ENCODE results near the gene RPLP1. TPM values are rescaled to one million over a fixed set of nuclear protein-coding genes. Genes with fewer than 3 reads are reported as not detected.

Gene RPLP1
- total RNA-seq, 1 donor from 2014 or later: 1,299 TPM

GRCh38 chr15:69463182-69463756, 10.7 kb downstream of the RPLP1 start:
- no peaks in the 10 kb centered on the region for H3K36me3 ChIP-seq
- intact Hi-C loops (cut with micrococcal nuclease): no loop called here
- no peak for TF ChIP-seq CTCF (IDR thresholded peaks at IDR 0.05; ENCODE audit: borderline replicate concordance)
- H3K4me3 ChIP-seq: peak overlapping the region; percentile 69
- DNase-seq: no peak
- no peaks in the 10 kb centered on the region for H3K9me3 ChIP-seq (replicated peaks)
- no peaks in the 10 kb centered on the region for H3K27me3 ChIP-seq (ENCODE audit: low read depth)
- H3K4me1 ChIP-seq: peaks cover 42% of the 10 kb centered on the region
- H3K27ac ChIP-seq (replicated peaks): peak overlapping the region; percentile 93

GRCh38 chr15:69465253-69465652, 12.6 kb downstream of the RPLP1 start:
- no peak for DNase-seq
- no peak overlapping the region for H3K27ac ChIP-seq (replicated peaks)
- H3K4me3 ChIP-seq: no peak overlapping the region

GRCh38 chr15:69466733-69467132, 14.1 kb downstream of the RPLP1 start:
- no peak overlapping the region for H3K27ac ChIP-seq (replicated peaks)
- no peak for TF ChIP-seq CTCF (IDR thresholded peaks at IDR 0.05; ENCODE audit: borderline replicate concordance)
- DNase-seq: no peak
- no peak overlapping the region for H3K4me3 ChIP-seq
- intact Hi-C loops (cut with micrococcal nuclease): no loop called here
- H3K27me3 ChIP-seq (ENCODE audit: low read depth): no peaks in the 10 kb centered on the region
- no peaks in the 10 kb centered on the region for H3K9me3 ChIP-seq (replicated peaks)
- H3K36me3 ChIP-seq: no peaks in the 10 kb centered on the region
- peaks cover 16% of the 10 kb centered on the region for H3K4me1 ChIP-seq

More at GRCh38 chr15:69465253-69465652, 12.6 kb downstream of the RPLP1 start:
- H3K36me3 ChIP-seq: no peaks in the 10 kb centered on the region
- no peaks in the 10 kb centered on the region for H3K9me3 ChIP-seq (replicated peaks)
- intact Hi-C loops (cut with micrococcal nuclease): no loop called here
- H3K4me1 ChIP-seq: peaks cover 30% of the 10 kb centered on the region
- H3K27me3 ChIP-seq (ENCODE audit: low read depth): no peaks in the 10 kb centered on the region
- TF ChIP-seq CTCF (IDR thresholded peaks at IDR 0.05; ENCODE audit: borderline replicate concordance): no peak

- H3K9me3 ChIP-seq (replicated peaks): no peaks in the 10 kb centered on the region
- H3K27me3 ChIP-seq (ENCODE audit: low read depth): no peaks in the 10 kb centered on the region
- peaks cover 8% of the 10 kb centered on the region for H3K4me1 ChIP-seq
- TF ChIP-seq CTCF (IDR thresholded peaks at IDR 0.05; ENCODE audit: borderline replicate concordance): no peak
- DNase-seq: no peak
- H3K36me3 ChIP-seq: no peaks in the 10 kb centered on the region
- H3K4me3 ChIP-seq: no peak overlapping the region
- no peak overlapping the region for H3K27ac ChIP-seq (replicated peaks)
- intact Hi-C loops (cut with micrococcal nuclease): no loop called here
Measured at GRCh38 chr15:69467636-69468035, 15.0 kb downstream of the RPLP1 start.

GRCh38 chr15:69468241-69469121, 15.9 kb downstream of the RPLP1 start:
- Histone ChIP-seq H3K36me3 (no peaks in the 10 kb centered on the region), H3K27ac (replicated peaks) (no peak overlapping the region), H3K27me3 (ENCODE audit: low read depth) (no peaks in the 10 kb centered on the region), H3K4me1 (peaks cover 3% of the 10 kb centered on the region), H3K9me3 (replicated peaks) (no peaks in the 10 kb centered on the region), H3K4me3 (no peak overlapping the region)
- TF ChIP-seq CTCF (IDR thresholded peaks at IDR 0.05; ENCODE audit: borderline replicate concordance): no peak
- intact Hi-C loops (cut with micrococcal nuclease): no loop called here
- DNase-seq: no peak
